Activated CD8-positive, alpha-beta memory T cell treated with anti-CD3 and anti-CD28 coated beads for 48 hours (primary cell): ENCODE measurements around the gene ZDHHC11.
"Not testable (repeated sequence)": the region's sequence is repeated elsewhere in the genome, so short reads cannot be mapped to it uniquely, and the experiment has no call there.

Experiments used
- DNase-seq, 3 experiments: peaks; one replicate each; pipeline ENCODE4 v3.0.0-alpha.2; 2020; ENCODE audit warnings: low read depth in 2 of 3, low spot score in 2 of 3

The ZDHHC11 gene

GRCh38 chr5:749101-749670, 101.6 kb downstream of the ZDHHC11 start:
- no peak for DNase-seq

GRCh38 chr5:748011-748980, 102.5 kb downstream of the ZDHHC11 start:
- not testable (repeated sequence) for DNase-seq

GRCh38 chr5:747303-747844, 103.4 kb downstream of the ZDHHC11 start:
- DNase-seq: not testable (repeated sequence)

GRCh38 chr5:746258-746761, 104.5 kb downstream of the ZDHHC11 start:
- no peak for DNase-seq
